Glutamatergic neuron (in vitro differentiated cells): ENCODE data around the gene SYAP1. TPM values are rescaled to one million over a fixed set of nuclear protein-coding genes. Genes with fewer than 3 reads are reported as not detected.

Experiments
- DNase-seq: peaks from one replicate; pipeline ENCODE4 v3.0.0; 2022
- H3K27ac Mint-ChIP-seq: one replicate; pipeline ENCODE4 v1.8.0; 2020; ENCODE audit warnings: mild to moderate bottlenecking, mixed read lengths, inconsistent platforms; ENCODE audit not compliant: unreplicated experiment
- H3K27me3 Mint-ChIP-seq: one replicate; pipeline ENCODE4 v1.8.0; 2020; ENCODE audit warnings: mild to moderate bottlenecking, moderate library complexity, mixed read lengths, inconsistent platforms; ENCODE audit not compliant: unreplicated experiment
- H3K36me3 Mint-ChIP-seq: one replicate; pipeline ENCODE4 v1.8.0; 2020; ENCODE audit warnings: mild to moderate bottlenecking, mixed read lengths, inconsistent platforms; ENCODE audit not compliant: unreplicated experiment
- H3K4me1 Mint-ChIP-seq: one replicate; pipeline ENCODE4 v1.8.0; 2020; ENCODE audit warnings: mild to moderate bottlenecking, low read depth, mixed read lengths, inconsistent platforms; ENCODE audit not compliant: unreplicated experiment
- H3K4me3 Mint-ChIP-seq: one replicate; pipeline ENCODE4 v1.8.0; 2020; ENCODE audit warnings: mild to moderate bottlenecking, mixed read lengths, inconsistent platforms; ENCODE audit not compliant: unreplicated experiment
- H3K9me3 Mint-ChIP-seq: one replicate; pipeline ENCODE4 v1.8.0; 2020; ENCODE audit warnings: mild to moderate bottlenecking, moderate library complexity, mixed read lengths, inconsistent platforms; ENCODE audit not compliant: unreplicated experiment
- CTCF ChIP-seq: fragments of 200-600 bp; sonication (generic); IDR thresholded peaks from one replicate; pipeline ENCODE4 v1.5.0; 2021; ENCODE audit not compliant: partially characterized antibody, unreplicated experiment
- total RNA-seq: library from RNA; stranded (reverse); fragmentation: NEBNext Ultra II Directional; extraction: Animal tissue kit (Norgen Biotek cat#: 25700); gene quantifications from one replicate; pipeline ENCODE4 v1.2.1, GENCODE V29; 2021; ENCODE audit not compliant: unreplicated experiment

The SYAP1 gene
- total RNA-seq, 1 donor from 2014 or later, result 19.0 TPM

- no peak for DNase-seq
- no peaks in the 10 kb centered on the region for H3K4me1 Mint-ChIP-seq
- H3K9me3 Mint-ChIP-seq, result no peaks in the 10 kb centered on the region
- no peak overlapping the region for H3K4me3 Mint-ChIP-seq
- no peaks in the 10 kb centered on the region for H3K36me3 Mint-ChIP-seq
- H3K27ac Mint-ChIP-seq, result no peak overlapping the region
- TF ChIP-seq CTCF, result no peak
- H3K27me3 Mint-ChIP-seq, result no peaks in the 10 kb centered on the region
Observed at GRCh38 chrX:16770970-16771482, 51.6 kb downstream of the SYAP1 start.

- H3K36me3 Mint-ChIP-seq, result no peaks in the 10 kb centered on the region
- no peaks in the 10 kb centered on the region for H3K9me3 Mint-ChIP-seq
- H3K27ac Mint-ChIP-seq, result peak overlapping the region; percentile 98
- no peak overlapping the region for H3K4me3 Mint-ChIP-seq
- no peaks in the 10 kb centered on the region for H3K4me1 Mint-ChIP-seq
- TF ChIP-seq CTCF, result no peak
- H3K27me3 Mint-ChIP-seq, result no peaks in the 10 kb centered on the region
- no peak for DNase-seq
Observed at GRCh38 chrX:16771483-16772398, 52.3 kb downstream of the SYAP1 start.

- Mint-ChIP-seq H3K4me3 (no peak overlapping the region), H3K9me3 (no peaks in the 10 kb centered on the region), H3K27ac (no peak overlapping the region), H3K36me3 (no peaks in the 10 kb centered on the region), H3K27me3 (no peaks in the 10 kb centered on the region), H3K4me1 (no peaks in the 10 kb centered on the region)
- TF ChIP-seq CTCF, result no peak
- peak; percentile 10 for DNase-seq
Observed at GRCh38 chrX:16772460-16772859, 53.0 kb downstream of the SYAP1 start.

- no peaks in the 10 kb centered on the region for H3K4me1 Mint-ChIP-seq
- no peaks in the 10 kb centered on the region for H3K36me3 Mint-ChIP-seq
- TF ChIP-seq CTCF, result no peak
- no peaks in the 10 kb centered on the region for H3K9me3 Mint-ChIP-seq
- H3K27me3 Mint-ChIP-seq, result no peaks in the 10 kb centered on the region
- no peak overlapping the region for H3K4me3 Mint-ChIP-seq
- no peak overlapping the region for H3K27ac Mint-ChIP-seq
- DNase-seq, result no peak
Observed at GRCh38 chrX:16774746-16775145, 55.3 kb downstream of the SYAP1 start.

GRCh38 chrX:16778545-16778944 lies 59.1 kb downstream of the SYAP1 start:
- Mint-ChIP-seq H3K4me3 (no peak overlapping the region), H3K4me1 (no peaks in the 10 kb centered on the region)

More at GRCh38 chrX:16778545-16778944, 59.1 kb downstream of the SYAP1 start:
- H3K27ac Mint-ChIP-seq, result no peak overlapping the region
- no peaks in the 10 kb centered on the region for H3K9me3 Mint-ChIP-seq
- H3K27me3 Mint-ChIP-seq, result no peaks in the 10 kb centered on the region
- no peaks in the 10 kb centered on the region for H3K36me3 Mint-ChIP-seq
- no peak for TF ChIP-seq CTCF
- DNase-seq, result no peak
